A673 (cell line): ENCODE measurements around the gene MSI2. TPM values are rescaled to one million over a fixed set of nuclear protein-coding genes. Genes with fewer than 3 reads are reported as not detected.

Experiments
- BruUV-seq: library from RNA; stranded (reverse); fragments of 400-500 nt; replicated peaks from 2 replicates; lab custom pipeline; 2021; lab: Mats Ljungman, UMichigan
- CTCF ChIA-PET: fragments of 300-600 bp; sonication (Branson Sonifier 250); formaldehyde crosslinking; loops from one replicate; lab custom pipeline; 2022; ENCODE audit warnings: antibody characterized with exemption; lab: Charles Lee
- POLR2A ChIA-PET: fragments of 300-600 bp; sonication (Branson Sonifier 250); formaldehyde crosslinking; loops from one replicate; lab custom pipeline; 2022; ENCODE audit warnings: antibody characterized with exemption; ENCODE audit not compliant: low non-redundant PET; lab: Charles Lee
- DNase-seq: peaks from one replicate; pipeline ENCODE4 v3.0.0-alpha.2; 2015; ENCODE audit warnings: low spot score
- H3K27ac ChIP-seq: fragments of 200-600 bp; sonication (generic); 2 replicates; pipeline ENCODE4 v1.5.1; 2016; ENCODE audit warnings: mixed run types, low read depth, mild to moderate bottlenecking, mixed read lengths, antibody characterized with exemption, low read length; ENCODE audit not compliant: poor library complexity, severe bottlenecking
- H3K27me3 ChIP-seq: fragments of 200-600 bp; sonication (generic); replicated peaks from 2 replicates; pipeline ENCODE4 v1.6.1; 2017; ENCODE audit warnings: mixed run types, low read depth, mild to moderate bottlenecking, mixed read lengths, antibody characterized with exemption, low read length; ENCODE audit not compliant: insufficient read depth, poor library complexity
- H3K36me3 ChIP-seq: fragments of 200-600 bp; sonication (generic); 2 replicates; pipeline ENCODE4 v1.6.1; 2016; ENCODE audit warnings: mixed run types, mild to moderate bottlenecking, mixed read lengths, antibody characterized with exemption, low read length; ENCODE audit not compliant: insufficient read depth, poor library complexity, severe bottlenecking
- H3K4me1 ChIP-seq: fragments of 200-600 bp; sonication (generic); 2 replicates; pipeline ENCODE4 v1.6.1; 2017; ENCODE audit warnings: mixed run types, mild to moderate bottlenecking, mixed read lengths, antibody characterized with exemption, low read length; ENCODE audit not compliant: insufficient read depth, poor library complexity, severe bottlenecking
- H3K4me3 ChIP-seq: fragments of 200-600 bp; sonication (generic); 2 replicates; pipeline ENCODE4 v1.5.1; 2016; ENCODE audit warnings: low read depth, mixed run types, mild to moderate bottlenecking, mixed read lengths, low read length; ENCODE audit not compliant: poor library complexity, severe bottlenecking
- H3K9me3 ChIP-seq: fragments of 200-600 bp; sonication (generic); 2 replicates; pipeline ENCODE4 v1.6.1; 2016; ENCODE audit warnings: mixed run types, low read depth, mild to moderate bottlenecking, mixed read lengths, antibody characterized with exemption, low read length; ENCODE audit not compliant: poor library complexity, severe bottlenecking
- EZH2 ChIP-seq: fragments of 200-600 bp; sonication (generic); IDR thresholded peaks from 2 replicates; pipeline ENCODE4 v1.6.1; 2017; ENCODE audit warnings: borderline replicate concordance, low read depth, mild to moderate bottlenecking, mixed read lengths, antibody characterized with exemption, low read length; ENCODE audit not compliant: poor library complexity, severe bottlenecking
- intact Hi-C: fragments of 100-400 bp; cut with micrococcal nuclease; formaldehyde crosslinking; loops from one replicate; pipeline ENCODE4 v1.10.0; 2022; ENCODE audit not compliant: unreplicated experiment
- total RNA-seq: library from RNA; stranded (reverse); gene quantifications from 2 replicates; pipeline ENCODE4 v1.2.3, GENCODE V29; 2021
- TF ChIP-seq, protein P1 (sequence below): fragments of 300-800, 200-600 bp; sonication (generic); conservative IDR thresholded peaks from 2 replicates; pipeline ENCODE4 v1.5.1; 2017; ENCODE audit warnings: low read depth, mild to moderate bottlenecking, antibody characterized with exemption, low read length, moderate library complexity, mixed read lengths

Gene MSI2
- total RNA-seq, 1 experiment from 2014 or later: 108 TPM

DNA sequence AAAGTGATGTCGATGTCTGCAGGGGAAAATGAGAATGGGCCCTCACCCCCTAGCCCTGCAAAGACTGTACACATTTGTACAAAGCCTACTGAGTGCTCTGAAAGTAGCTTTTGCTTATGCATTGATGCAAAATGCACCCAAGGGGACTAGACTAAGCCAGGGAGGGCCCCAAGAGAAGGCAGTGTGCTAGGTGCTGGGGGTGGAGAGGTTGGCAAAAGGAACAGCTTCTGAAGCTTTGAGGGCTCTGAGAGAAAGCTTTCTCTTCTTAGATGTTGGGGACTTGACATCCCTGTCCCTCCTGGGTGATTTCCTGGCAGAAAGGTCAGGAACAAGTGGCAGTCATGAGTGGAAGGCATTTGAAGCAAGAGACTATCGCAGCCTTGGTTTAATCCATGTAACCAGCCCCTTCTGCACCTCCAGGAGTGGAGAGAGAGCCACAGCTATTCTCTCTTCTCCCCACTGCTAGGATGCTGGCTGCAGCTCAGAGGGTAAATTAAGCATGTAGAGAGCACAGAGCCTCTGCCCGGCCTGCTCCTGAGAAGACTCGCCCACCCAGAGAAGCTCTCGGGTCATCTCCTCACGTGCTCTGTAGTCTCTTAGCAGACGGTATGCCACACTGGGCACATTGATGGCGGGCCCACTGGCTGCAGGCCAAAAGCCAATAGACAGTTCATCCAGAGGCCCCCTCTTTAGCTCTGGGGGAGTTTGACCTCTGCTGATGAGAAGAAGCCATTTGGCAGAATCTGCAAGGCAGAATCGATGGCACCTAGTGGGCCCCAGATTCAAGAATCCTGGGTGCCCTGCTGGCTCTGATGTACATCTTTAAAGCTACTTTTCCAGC is 221.4 kb downstream of the MSI2 start:
- POLR2A ChIA-PET: interaction anchor here (0.6 kb wide), 1 partner anchor 17 kb away, joined by 3 read pairs; no protein-coding TSS in a partner anchor
- no peak overlapping the region for H3K27ac ChIP-seq
- H3K9me3 ChIP-seq: no peaks in the 10 kb centered on the region
- no peak overlapping the region for H3K4me3 ChIP-seq
- DNase-seq: no peak
- TF ChIP-seq, protein P1, sequence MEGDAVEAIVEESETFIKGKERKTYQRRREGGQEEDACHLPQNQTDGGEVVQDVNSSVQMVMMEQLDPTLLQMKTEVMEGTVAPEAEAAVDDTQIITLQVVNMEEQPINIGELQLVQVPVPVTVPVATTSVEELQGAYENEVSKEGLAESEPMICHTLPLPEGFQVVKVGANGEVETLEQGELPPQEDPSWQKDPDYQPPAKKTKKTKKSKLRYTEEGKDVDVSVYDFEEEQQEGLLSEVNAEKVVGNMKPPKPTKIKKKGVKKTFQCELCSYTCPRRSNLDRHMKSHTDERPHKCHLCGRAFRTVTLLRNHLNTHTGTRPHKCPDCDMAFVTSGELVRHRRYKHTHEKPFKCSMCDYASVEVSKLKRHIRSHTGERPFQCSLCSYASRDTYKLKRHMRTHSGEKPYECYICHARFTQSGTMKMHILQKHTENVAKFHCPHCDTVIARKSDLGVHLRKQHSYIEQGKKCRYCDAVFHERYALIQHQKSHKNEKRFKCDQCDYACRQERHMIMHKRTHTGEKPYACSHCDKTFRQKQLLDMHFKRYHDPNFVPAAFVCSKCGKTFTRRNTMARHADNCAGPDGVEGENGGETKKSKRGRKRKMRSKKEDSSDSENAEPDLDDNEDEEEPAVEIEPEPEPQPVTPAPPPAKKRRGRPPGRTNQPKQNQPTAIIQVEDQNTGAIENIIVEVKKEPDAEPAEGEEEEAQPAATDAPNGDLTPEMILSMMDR: no peak
- no peak for TF ChIP-seq EZH2
- CTCF ChIA-PET: no interaction called here
- no peaks in the 10 kb centered on the region for H3K36me3 ChIP-seq
- no peaks in the 10 kb centered on the region for H3K27me3 ChIP-seq
- no TSS peak for BruUV-seq
- H3K4me1 ChIP-seq: peaks cover 84% of the 10 kb centered on the region
- intact Hi-C loops: no loop called here

- Histone ChIP-seq H3K4me3 (no peak overlapping the region), H3K36me3 (no peaks in the 10 kb centered on the region), H3K4me1 (peaks cover 82% of the 10 kb centered on the region), H3K27me3 (no peaks in the 10 kb centered on the region), H3K27ac (peak overlapping the region; percentile 26), H3K9me3 (no peaks in the 10 kb centered on the region)
- intact Hi-C loops: no loop called here
- no peak for TF ChIP-seq EZH2
- TF ChIP-seq, protein P1: no peak
- CTCF ChIA-PET: no interaction called here
- POLR2A ChIA-PET: no interaction called here
- no TSS peak for BruUV-seq
- peak; percentile 51 for DNase-seq
Observed at GRCh38 chr17:57478478-57479250, 222.3 kb downstream of the MSI2 start.

DNA sequence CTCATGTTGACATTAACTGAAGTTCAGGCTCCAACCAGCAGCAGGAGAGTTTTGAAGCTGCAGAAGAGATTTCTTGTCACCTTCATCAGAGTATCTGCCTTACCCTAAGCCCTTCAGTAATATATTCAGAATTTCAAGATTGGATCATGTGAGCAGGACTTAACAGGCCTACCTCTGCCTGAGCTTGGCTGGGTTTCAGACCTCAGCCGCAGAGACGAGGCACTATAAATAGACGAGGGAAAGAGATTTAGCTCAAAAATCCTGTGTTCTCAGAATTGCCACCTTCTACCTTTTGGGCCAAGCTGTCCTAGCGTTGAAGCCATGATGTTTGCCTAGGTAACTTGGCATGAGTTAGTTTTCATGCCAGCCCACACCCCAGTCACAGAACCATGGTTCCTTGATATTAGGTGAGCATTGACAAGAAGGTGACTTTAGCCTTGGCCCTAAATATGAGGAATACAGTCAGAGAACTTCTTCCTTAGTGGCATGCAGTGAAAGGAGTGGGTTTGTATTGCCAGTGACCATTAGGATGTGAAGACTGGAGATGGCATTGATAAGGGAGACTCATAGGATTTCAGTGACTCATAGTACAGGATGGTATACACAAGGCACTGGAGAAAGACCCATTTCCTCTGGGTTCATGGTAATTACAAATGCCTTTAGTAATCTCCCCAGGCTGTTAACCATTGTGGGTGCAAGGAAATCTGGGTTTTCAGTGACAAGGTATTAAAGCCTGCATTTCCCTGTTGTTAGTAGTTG is 224.3 kb downstream of the MSI2 start:
- H3K27ac ChIP-seq: peak overlapping the region; percentile 38
- intact Hi-C loops: loop anchor here (1.0 kb wide), 1 partner anchor 68 kb away; no protein-coding TSS in a partner anchor
- ChIA-PET POLR2A (interaction anchor here (0.6 kb wide), 1 partner anchor 206 kb away, joined by 10 read pairs; no protein-coding TSS in a partner anchor), CTCF (no interaction called here)
- no peak overlapping the region for H3K4me3 ChIP-seq
- H3K9me3 ChIP-seq: no peaks in the 10 kb centered on the region
- H3K36me3 ChIP-seq: no peaks in the 10 kb centered on the region
- no peaks in the 10 kb centered on the region for H3K27me3 ChIP-seq
- TF ChIP-seq, protein P1: no peak
- TF ChIP-seq EZH2: no peak
- peaks cover 83% of the 10 kb centered on the region for H3K4me1 ChIP-seq
- peak; percentile 76 for DNase-seq
- no TSS peak for BruUV-seq
